Ishikawa (cell line): Measurements from ENCODE around the gene TUBGCP6.

Source experiments
- CEBPB ChIP-seq: IDR thresholded peaks from 2 replicates; pipeline ENCODE4 v1.6.1; 2012
- CREB1 ChIP-seq: IDR thresholded peaks from 2 replicates; pipeline ENCODE4 v1.6.1; 2012; ENCODE audit warnings: low read depth
- EGR1 ChIP-seq: IDR thresholded peaks from 2 replicates; pipeline ENCODE4 v1.6.1; 2012
- EP300 ChIP-seq: IDR thresholded peaks from 2 replicates; pipeline ENCODE4 v1.6.1; 2012; ENCODE audit warnings: borderline replicate concordance
- FOXM1 ChIP-seq: IDR thresholded peaks from 2 replicates; pipeline ENCODE4 v1.6.1; 2012; ENCODE audit warnings: low read depth, borderline replicate concordance
- MAX ChIP-seq: IDR thresholded peaks from 2 replicates; pipeline ENCODE4 v1.6.1; 2012
- NFIC ChIP-seq: IDR thresholded peaks from 2 replicates; pipeline ENCODE4 v1.6.1; 2012
- RAD21 ChIP-seq: IDR thresholded peaks from 2 replicates; pipeline ENCODE4 v1.6.1; 2012; ENCODE audit warnings: low read depth
- REST ChIP-seq: IDR thresholded peaks from 2 replicates; pipeline ENCODE4 v1.6.1; 2012; ENCODE audit warnings: low read depth, mild to moderate bottlenecking
- TAF1 ChIP-seq: IDR thresholded peaks from 2 replicates; pipeline ENCODE4 v1.6.1; 2012; ENCODE audit warnings: low read depth, mild to moderate bottlenecking
- TCF12 ChIP-seq: IDR thresholded peaks from 2 replicates; pipeline ENCODE4 v1.6.1; 2012; ENCODE audit warnings: low read depth
- TEAD4 ChIP-seq: IDR thresholded peaks from 2 replicates; pipeline ENCODE4 v1.6.1; 2012
- USF1 ChIP-seq: IDR thresholded peaks from 2 replicates; pipeline ENCODE4 v1.6.1; 2012
- YY1 ChIP-seq: IDR thresholded peaks from 2 replicates; pipeline ENCODE4 v1.6.1; 2012; ENCODE audit warnings: low read depth
- ZBTB7A ChIP-seq: IDR thresholded peaks from 2 replicates; pipeline ENCODE4 v1.6.1; 2012; ENCODE audit warnings: low read depth

TUBGCP6 gene

GRCh38 chr22:50202130-50202666, 42.6 kb downstream of the TUBGCP6 start:
- TF ChIP-seq TAF1 (no peak), TCF12 (no peak), MAX (no peak), USF1 (no peak)

GRCh38 chr22:50201191-50202129, 43.4 kb downstream of the TUBGCP6 start:
- TF ChIP-seq EGR1, result no peak

- TF ChIP-seq MAX (no peak; the same call in 1 of the 2 replicates), ZBTB7A (peak; percentile 62; the same call in 1 of the 2 replicates), TAF1 (peak; percentile 74), YY1 (peak; percentile 81), TEAD4 (no peak)
These were observed 44.2 kb downstream of the TUBGCP6 start, which contains the start of gene SELENOO for GRCh38 chr22:50200461-50201190. Gene SELENOO, plus strand, starts transcription at chr22:50201011. Its CDS starts 26 bp downstream, at chr22:50201037.

- TF ChIP-seq ZBTB7A (peak; percentile 86), TEAD4 (no peak)
These were observed 44.9 kb downstream of the TUBGCP6 start for GRCh38 chr22:50199829-50200460.

GRCh38 chr22:50199251-50199721, 45.5 kb downstream of the TUBGCP6 start:
- TF ChIP-seq TAF1 (no peak), EGR1 (no peak), RAD21 (no peak), TCF12 (no peak), EP300 (no peak), MAX (no peak), CREB1 (no peak), YY1 (no peak), USF1 (no peak), NFIC (no peak), ZBTB7A (no peak), CEBPB (no peak), FOXM1 (no peak), REST (no peak)

GRCh38 chr22:50198624-50199017, 46.2 kb downstream of the TUBGCP6 start:
- TF ChIP-seq REST (no peak), FOXM1 (no peak), TCF12 (no peak), MAX (no peak), CREB1 (no peak), EP300 (no peak), RAD21 (no peak), USF1 (no peak), YY1 (no peak), CEBPB (no peak), NFIC (no peak), EGR1 (no peak), TAF1 (no peak), ZBTB7A (no peak)
